ENCODE measurements around the gene LCNL1. TPM values are rescaled to one million over a fixed set of nuclear protein-coding genes. Genes with fewer than 3 reads are reported as not detected.

LCNL1 gene
- polyA plus RNA-seq, 1 donor (not counting 4 experiments of a cell fraction or from before 2014, with no cell fraction given) = not detected

GRCh38 chr9:136939996-136940525, 42.7 kb upstream of the LCNL1 start:
- Histone ChIP-seq H3K36me3 (ENCODE audit: control insufficient read depth in 2 of 2, extremely low read depth in 1 of 2, insufficient read depth in 2 of 2, low read length in 2 of 2) (peaks cover 18 to 29% of the 10 kb centered on the region in 2 experiments), H4K20me1 (ENCODE audit: control insufficient read depth, extremely low read depth, insufficient read depth, low read length) (no peaks in the 10 kb centered on the region), H3K9ac (ENCODE audit: control insufficient read depth, extremely low read depth, insufficient read depth, low read length) (no peak overlapping the region), H3K27ac (ENCODE audit: control insufficient read depth, insufficient read depth, low read length) (no peak overlapping the region), H3K4me3 (ENCODE audit: control insufficient read depth in 2 of 3, extremely low read depth in 1 of 3, insufficient read depth in 2 of 3, low read depth in 1 of 3, low read length in 3 of 3) (no peak overlapping the region), H3K4me1 (ENCODE audit: control insufficient read depth, extremely low read depth, insufficient read depth, low read length) (peaks cover 7% of the 10 kb centered on the region), H2AFZ (ENCODE audit: control insufficient read depth, low read length) (no peak overlapping the region), H3K79me2 (ENCODE audit: control insufficient read depth, insufficient read depth, low read length) (peaks cover 31% of the 10 kb centered on the region), H3K9me3 (ENCODE audit: control insufficient read depth, low read depth, low read length) (no peaks in the 10 kb centered on the region), H3K4me2 (ENCODE audit: control insufficient read depth, extremely low read depth, insufficient read depth, low read depth, low read length) (no peak overlapping the region), H3K9me1 (ENCODE audit: control insufficient read depth, extremely low read depth, insufficient read depth, low read length) (no peaks in the 10 kb centered on the region), H3K27me3 (ENCODE audit: control insufficient read depth, extremely low read depth, insufficient read depth, low read length) (no peaks in the 10 kb centered on the region)
- no peak for DNase-seq (ENCODE audit: low read depth, low spot score)
- TF ChIP-seq CTCF (optimal IDR thresholded peaks at IDR 0.05 in 1 of 3, IDR thresholded peaks at IDR 0.05 in 1 of 3, conservative IDR thresholded peaks at IDR 0.05 in 1 of 3; ENCODE audit: extremely low read depth in 1 of 3, insufficient read depth in 2 of 3, low read length in 3 of 3) (no peak), EZH2 (IDR thresholded peaks at IDR 0.05; ENCODE audit: low read length) (no peak)
- dilution Hi-C loops (cut with MboI; ENCODE audit: extremely low pct_ligation_motif_present, low sequenced_read_pairs) = loop anchor here (25.0 kb wide), 1 partner anchor 128 kb away; the partner anchor contains the start of gene RABL6
- no peak for FAIRE-seq

- H3K4me2 ChIP-seq (ENCODE audit: control insufficient read depth, extremely low read depth, insufficient read depth, low read depth, low read length) = no peak overlapping the region
- no peaks in the 10 kb centered on the region for H3K9me1 ChIP-seq (ENCODE audit: control insufficient read depth, extremely low read depth, insufficient read depth, low read length)
- H3K4me3 ChIP-seq (ENCODE audit: control insufficient read depth in 2 of 3, extremely low read depth in 1 of 3, insufficient read depth in 2 of 3, low read depth in 1 of 3, low read length in 3 of 3) = no peak overlapping the region
- H2AFZ ChIP-seq (ENCODE audit: control insufficient read depth, low read length) = no peak overlapping the region
- no peak for DNase-seq (ENCODE audit: low read depth, low spot score)
- no peak for FAIRE-seq
- no peak for TF ChIP-seq EZH2 (IDR thresholded peaks at IDR 0.05; ENCODE audit: low read length)
- TF ChIP-seq CTCF (optimal IDR thresholded peaks at IDR 0.05 in 1 of 3, IDR thresholded peaks at IDR 0.05 in 1 of 3, conservative IDR thresholded peaks at IDR 0.05 in 1 of 3; ENCODE audit: extremely low read depth in 1 of 3, insufficient read depth in 2 of 3, low read length in 3 of 3) = no peak
- H3K9ac ChIP-seq (ENCODE audit: control insufficient read depth, extremely low read depth, insufficient read depth, low read length) = no peak overlapping the region
- peaks cover 18 to 29% of the 10 kb centered on the region in 2 experiments for H3K36me3 ChIP-seq (ENCODE audit: control insufficient read depth in 2 of 2, extremely low read depth in 1 of 2, insufficient read depth in 2 of 2, low read length in 2 of 2)
- no peak overlapping the region for H3K27ac ChIP-seq (ENCODE audit: control insufficient read depth, insufficient read depth, low read length)
- H3K27me3 ChIP-seq (ENCODE audit: control insufficient read depth, extremely low read depth, insufficient read depth, low read length) = no peaks in the 10 kb centered on the region
- peaks cover 31% of the 10 kb centered on the region for H3K79me2 ChIP-seq (ENCODE audit: control insufficient read depth, insufficient read depth, low read length)
- H4K20me1 ChIP-seq (ENCODE audit: control insufficient read depth, extremely low read depth, insufficient read depth, low read length) = no peaks in the 10 kb centered on the region
- dilution Hi-C loops (cut with MboI; ENCODE audit: extremely low pct_ligation_motif_present, low sequenced_read_pairs) = loop anchor here (25.0 kb wide), 1 partner anchor 128 kb away; the partner anchor contains the start of gene RABL6
- H3K4me1 ChIP-seq (ENCODE audit: control insufficient read depth, extremely low read depth, insufficient read depth, low read length) = peaks cover 7% of the 10 kb centered on the region
- H3K9me3 ChIP-seq (ENCODE audit: control insufficient read depth, low read depth, low read length) = no peaks in the 10 kb centered on the region
Measured at GRCh38 chr9:136940526-136941230, 42.1 kb upstream of the LCNL1 start.
